ENCODE results near the gene GSTT2.

Gene GSTT2

GRCh38 chr22:24009227-24010017 is 29.5 kb downstream of the GSTT2 start:
- no peak for DNase-seq

GRCh38 chr22:24010018-24010391 is 30.1 kb downstream of the GSTT2 start:
- DNase-seq = no peak

- DNase-seq = no peak
Measured at GRCh38 chr22:24011735-24012068, 31.8 kb downstream of the GSTT2 start.

- no peak for DNase-seq
Measured at GRCh38 chr22:24016156-24016555, 36.2 kb downstream of the GSTT2 start.

- DNase-seq = no peak
Measured at GRCh38 chr22:24021304-24021703, 41.4 kb downstream of the GSTT2 start.

GRCh38 chr22:24023204-24023789 is 43.4 kb downstream of the GSTT2 start:
- no peak for DNase-seq

- no peak for DNase-seq
Measured at GRCh38 chr22:24024354-24024753, 44.4 kb downstream of the GSTT2 start.

- DNase-seq = no peak
Measured at GRCh38 chr22:24025475-24025874, 45.5 kb downstream of the GSTT2 start.

- DNase-seq = no peak
Measured at GRCh38 chr22:24026056-24026455, 46.1 kb downstream of the GSTT2 start.

GRCh38 chr22:24026733-24027132 is 46.8 kb downstream of the GSTT2 start:
- DNase-seq = no peak

- DNase-seq = no peak
Measured at GRCh38 chr22:24027389-24027975, 47.5 kb downstream of the GSTT2 start.

GRCh38 chr22:24027991-24028390 is 48.1 kb downstream of the GSTT2 start:
- no peak for DNase-seq

- no peak for DNase-seq
Measured at GRCh38 chr22:24028533-24028932, 48.6 kb downstream of the GSTT2 start.

- DNase-seq = no peak
Measured at GRCh38 chr22:24029304-24029703, 49.4 kb downstream of the GSTT2 start.

- no peak for DNase-seq
Measured at GRCh38 chr22:24030186-24030702, 50.3 kb downstream of the GSTT2 start.

Data from fibroblast of skin of back (primary cell).